ENCODE data around the gene HNF1B.

- TF ChIP-seq PAX5 (IDR thresholded peaks at IDR 0.05; ENCODE audit: insufficient read depth, low read length, severe bottlenecking) = no peak
- TF ChIP-seq POLR2AphosphoS5 (IDR thresholded peaks at IDR 0.05; ENCODE audit: low read depth, low read length) = no peak
- TF ChIP-seq POLR2A (IDR thresholded peaks at IDR 0.05; ENCODE audit: low read depth, low read length) = no peak
Observed at GRCh38 chr17:37664214-37664613, 80.6 kb downstream of the HNF1B start.
